Activated CD8-positive, alpha-beta memory T cell treated with anti-CD3 and anti-CD28 coated beads for 4 hours (primary cell): Measurements from ENCODE around the gene TMEM89.

Experiments
- DNase-seq, 2 donors: peaks; one replicate each; pipeline ENCODE4 v3.0.0-alpha.2; 2020; ENCODE audit warnings: low read depth in 2 of 2

Gene TMEM89

DNA sequence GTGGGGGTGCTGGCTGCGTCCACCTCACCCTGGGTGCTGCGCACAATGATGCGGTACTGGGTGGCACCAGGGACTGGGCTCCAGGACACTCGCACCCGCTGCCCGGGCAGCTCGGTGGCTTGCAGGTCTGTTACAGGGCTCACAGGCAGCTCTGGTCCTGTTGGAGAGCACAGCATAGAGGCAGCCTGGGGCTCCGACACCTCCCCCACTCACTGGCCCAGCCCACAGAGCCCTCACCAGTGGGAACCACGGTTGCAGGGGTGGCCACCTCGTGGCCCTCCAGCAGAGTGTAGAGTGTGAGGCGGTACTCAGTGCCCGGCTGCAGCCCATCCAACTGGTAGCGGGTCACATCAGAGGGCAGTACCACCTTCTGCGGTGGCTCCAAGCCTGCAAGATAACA is 30.1 kb downstream of the TMEM89 start:
- DNase-seq, result no peak

DNA sequence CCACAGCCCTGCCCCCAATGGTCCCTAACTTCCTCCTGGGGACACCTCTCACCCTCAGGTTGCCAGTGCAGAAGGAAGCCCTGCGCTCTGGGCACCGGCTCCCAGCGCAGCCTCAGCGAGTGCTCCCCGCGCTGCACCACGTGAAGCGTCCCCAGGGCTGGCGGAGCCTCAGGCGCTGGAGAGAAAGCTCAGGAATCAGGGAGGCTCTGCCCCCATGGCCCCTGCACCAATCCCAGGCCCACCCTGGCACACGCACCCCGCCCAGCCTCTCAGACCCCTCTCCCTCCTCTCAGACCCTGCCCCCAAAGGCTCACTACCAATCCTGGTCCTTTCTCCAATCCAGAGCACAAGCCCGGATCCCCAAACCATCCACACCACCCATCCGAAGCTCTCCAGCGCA is 33.3 kb downstream of the TMEM89 start:
- DNase-seq, result no peak

DNA sequence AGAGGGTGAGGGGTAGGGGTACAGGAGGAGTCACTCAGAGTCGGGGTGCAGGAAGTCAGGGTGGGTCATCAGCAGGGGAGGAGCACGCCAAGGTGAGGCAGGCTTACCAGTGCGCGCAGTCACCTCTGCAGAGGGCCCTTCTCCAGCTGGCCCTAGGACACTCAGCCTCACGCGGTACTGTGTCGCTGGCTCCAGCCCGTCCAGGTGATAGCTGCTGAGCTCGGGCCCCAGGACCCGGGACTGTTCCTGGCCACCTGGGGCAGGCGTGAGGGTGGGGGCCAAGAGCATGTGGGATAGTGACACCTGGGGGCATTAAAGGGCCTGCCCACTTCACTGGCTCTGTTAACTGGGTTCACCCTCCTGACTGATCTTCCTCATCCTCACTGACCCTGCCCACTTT is 33.9 kb downstream of the TMEM89 start:
- DNase-seq, result no peak

DNA sequence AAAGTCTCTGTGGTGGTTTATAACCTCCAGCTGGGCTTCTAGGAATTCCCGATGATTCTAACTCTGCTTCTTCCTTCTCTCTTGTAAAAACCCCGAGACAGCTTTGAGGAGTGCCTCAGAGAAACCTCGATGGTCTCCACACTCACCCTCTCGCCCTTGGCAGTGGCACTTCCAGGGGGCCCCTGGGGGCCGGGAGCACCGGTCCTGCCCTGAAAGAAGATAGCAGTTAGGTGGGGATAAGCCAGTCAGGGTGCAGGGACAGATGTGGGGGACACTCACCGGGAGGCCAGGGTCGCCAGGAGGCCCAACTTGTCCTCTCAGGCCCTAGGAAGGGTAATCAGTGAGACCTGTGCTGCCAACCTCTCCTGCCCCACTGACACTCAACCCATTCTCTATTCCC is 36.2 kb downstream of the TMEM89 start:
- no peak for DNase-seq

DNA sequence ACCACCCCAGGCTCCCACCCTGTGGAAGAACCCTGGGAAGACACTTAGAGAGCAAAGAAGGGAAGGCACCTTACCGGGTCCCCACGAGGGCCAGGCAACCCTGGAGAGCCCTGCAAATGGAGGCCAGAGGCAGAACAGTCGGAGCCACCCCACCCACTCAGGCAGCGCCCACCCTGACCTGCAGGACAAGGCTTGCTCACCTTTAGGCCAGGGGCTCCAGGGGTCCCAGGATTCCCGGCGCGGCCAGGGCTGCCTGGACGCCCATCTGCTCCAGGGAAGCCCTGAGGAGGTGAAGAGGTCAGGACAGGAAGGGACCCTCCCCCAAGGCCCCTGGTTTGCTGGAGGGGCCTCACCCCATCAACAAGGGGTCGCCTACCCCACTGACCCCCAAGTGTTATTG is 36.7 kb downstream of the TMEM89 start:
- no peak for DNase-seq

DNA sequence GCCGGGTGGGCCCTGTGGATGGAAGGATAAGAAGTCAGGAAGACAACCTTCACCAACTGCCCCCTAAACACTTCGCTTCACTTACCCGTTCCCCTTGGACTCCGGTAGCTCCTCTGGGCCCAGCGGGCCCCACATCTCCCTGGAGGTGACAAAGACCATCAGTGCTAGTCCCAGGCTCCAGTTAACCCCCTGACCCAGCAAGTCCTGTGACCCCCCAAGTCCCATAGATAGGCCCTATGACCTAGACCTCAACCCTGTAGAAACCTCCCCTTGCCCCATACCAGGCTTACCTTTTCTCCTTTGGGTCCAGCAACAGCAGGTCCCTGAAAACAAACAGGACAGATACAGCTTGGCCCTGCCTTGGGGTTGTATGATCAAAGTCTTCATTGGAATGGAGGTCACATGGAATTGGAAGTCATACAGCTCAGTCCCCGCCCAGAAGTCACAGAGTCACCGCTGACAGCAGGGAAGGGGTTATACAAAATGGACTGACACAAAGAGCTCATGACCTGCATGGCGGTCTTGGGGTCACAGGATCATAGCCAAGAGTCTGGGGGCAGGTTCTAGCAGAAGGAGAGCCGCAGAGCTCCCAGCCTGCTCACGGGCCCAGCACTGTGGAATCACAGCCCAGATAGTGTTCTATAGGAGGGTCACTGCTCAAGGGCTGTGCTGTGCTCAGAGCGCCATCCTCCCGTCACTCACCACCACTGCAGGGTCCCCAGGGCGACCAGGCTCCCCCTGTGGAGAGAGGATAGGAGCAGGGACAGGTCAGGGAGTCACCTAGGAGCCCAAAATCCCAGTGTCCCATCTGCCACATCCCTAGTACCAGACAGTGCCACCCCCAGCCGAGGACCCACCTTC is 39.7 kb downstream of the TMEM89 start:
- DNase-seq, result no peak

DNA sequence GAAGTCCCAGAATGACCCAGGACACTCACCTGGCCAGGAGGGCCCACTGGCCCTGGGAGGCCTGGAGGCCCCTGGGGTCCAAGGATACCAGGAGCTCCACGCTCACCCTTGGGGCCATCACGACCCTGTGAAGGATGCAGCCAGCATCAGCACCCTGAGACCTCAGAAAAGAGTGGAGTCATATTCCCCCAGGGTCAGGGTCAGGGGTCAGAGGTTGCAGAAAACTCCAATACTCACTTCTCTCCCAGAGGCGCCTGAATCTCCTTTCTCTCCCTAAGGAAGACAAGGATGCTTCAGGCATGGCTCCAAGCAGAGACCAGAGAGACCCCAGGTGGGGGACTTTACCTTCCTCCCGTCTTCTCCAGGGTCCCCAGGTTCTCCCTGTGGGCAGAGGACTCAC is 44.9 kb downstream of the TMEM89 start:
- no peak for DNase-seq

DNA sequence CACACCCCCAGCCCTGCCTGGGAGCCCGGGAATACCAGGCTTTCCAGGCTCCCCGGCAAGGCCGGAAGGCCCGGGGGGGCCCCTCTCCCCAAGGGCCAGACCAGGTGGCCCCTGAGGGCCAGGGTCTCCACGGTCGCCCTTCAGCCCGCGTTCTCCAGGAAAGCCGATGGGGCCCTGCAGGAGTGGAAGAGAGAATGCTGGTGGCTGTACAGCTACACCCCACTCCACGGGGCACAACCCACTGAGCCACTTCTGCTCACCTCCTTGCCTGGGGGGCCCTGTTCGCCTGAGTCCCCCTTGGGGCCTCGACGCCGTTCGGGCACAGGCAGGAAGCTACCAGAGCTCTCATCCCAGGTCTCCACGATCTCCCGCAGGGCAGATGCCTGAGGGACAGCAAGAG is 46.2 kb downstream of the TMEM89 start:
- DNase-seq, result no peak

DNA sequence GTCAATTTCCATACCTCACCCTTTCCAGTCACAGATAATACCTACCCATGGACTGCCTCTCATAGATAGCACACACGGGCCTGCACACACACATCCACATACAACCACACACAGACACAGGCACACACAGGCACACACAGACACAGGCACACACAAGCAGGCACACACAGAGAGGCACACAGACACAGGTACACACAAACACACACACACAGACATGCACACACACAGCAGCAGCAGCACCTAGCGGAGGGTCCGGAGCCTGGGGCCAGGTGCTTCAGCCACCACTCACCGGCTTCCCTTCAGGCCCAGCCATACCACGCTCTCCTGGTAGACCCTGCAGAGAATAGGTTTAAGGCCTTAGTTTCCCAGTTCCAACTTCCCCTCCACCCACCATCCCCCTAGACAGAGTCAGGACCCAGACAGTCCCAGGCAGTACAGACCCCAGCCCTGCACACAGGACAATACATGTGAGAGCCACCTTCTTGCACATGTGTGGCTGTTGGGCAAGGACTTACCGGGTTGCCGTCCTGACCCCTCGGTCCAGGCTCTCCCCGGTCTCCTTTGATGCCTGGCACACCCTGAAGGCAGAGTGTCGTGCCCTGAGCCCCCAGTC is 47.5 kb downstream of the TMEM89 start:
- no peak for DNase-seq

DNA sequence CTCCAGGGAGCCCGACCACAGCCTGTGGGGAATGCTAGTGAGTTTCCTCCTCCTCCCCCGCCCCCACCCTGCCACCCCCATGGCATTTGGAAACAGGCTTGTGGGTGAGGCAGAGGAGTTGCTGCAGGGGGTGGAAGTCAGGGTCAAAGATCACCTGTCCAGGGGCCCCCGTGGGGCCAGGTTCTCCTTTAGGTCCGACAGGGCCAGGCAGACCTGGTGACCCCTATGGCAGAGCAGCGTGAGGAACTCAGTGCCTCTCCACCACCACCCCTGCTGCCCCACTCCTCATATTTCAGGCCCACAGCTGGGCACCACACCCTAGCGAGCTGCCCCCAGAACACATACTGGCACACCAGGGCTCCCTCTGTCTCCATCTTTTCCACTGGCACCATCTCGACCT is 49.1 kb downstream of the TMEM89 start:
- DNase-seq, result no peak

DNA sequence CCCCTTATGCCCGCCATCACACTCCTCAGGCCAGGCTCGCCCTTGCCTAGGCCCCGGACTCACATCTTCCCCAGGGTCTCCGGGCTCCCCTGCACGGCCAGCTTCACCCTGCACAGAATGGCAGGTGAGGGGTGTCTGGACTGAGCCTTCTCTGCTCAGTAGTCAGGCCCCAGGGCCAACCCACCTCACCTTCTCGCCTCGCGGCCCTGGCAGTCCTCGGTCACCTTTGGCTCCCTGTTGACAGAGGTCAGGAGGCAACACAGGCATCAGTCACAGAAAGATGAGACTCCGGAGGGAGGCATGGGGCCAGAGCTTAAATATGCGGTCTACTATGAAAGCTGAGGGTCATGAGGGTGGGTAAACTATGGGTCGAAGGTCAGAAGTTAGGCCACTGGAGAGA is 49.6 kb downstream of the TMEM89 start:
- no peak for DNase-seq
